AG09319 (cell line): ENCODE data around the gene EFEMP2.

Experiments used
- DNase-seq: peaks from one replicate; pipeline ENCODE4 v3.0.0-alpha.2; 2010; ENCODE audit warnings: low read depth; ENCODE audit errors: extremely low read depth
- TF ChIP-seq, protein P1 (sequence below): IDR thresholded peaks from 2 replicates; pipeline ENCODE4 v1.5.1; 2011; ENCODE audit warnings: low read depth, mild to moderate bottlenecking, inconsistent platforms, low read length, moderate library complexity

The EFEMP2 gene

DNA sequence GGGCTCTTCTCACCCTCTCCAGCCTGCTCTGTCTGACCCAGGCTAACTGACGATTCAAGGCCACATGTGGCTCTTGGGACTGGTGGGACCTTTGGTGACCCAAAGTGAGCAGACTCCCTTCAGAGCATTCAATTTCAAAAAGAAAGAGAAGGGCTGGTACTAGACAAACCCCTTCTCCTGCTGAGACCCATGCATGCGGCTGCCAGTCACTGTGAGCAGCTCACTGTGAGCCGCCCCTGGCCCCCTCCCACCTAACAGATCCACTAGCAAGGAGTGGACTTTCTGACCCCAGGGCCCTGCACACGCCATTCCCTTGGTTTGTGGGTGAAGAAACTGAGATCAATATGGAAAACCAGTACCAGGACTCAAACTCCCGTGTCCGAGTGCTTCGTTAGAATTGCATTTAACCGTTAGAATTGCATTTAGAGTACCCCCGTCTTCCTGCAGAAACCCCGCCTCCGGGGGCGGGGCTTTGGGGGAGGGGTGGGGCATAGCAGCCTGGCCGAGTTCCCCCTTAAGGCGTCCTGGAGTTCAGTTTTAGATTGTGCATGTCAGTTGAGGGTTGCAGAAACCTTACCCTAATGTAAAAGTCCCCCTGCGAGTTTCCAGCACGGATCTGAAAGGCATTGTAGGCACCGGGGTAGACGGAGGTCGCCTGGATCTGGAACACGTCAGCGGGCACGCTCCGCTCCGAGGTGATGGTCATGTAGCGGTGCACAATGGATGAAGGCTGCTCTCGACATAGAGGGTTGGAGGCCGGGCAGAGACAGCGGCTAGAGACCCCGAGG lies 5.1 kb downstream of the EFEMP2 start:
- TF ChIP-seq, protein P1, sequence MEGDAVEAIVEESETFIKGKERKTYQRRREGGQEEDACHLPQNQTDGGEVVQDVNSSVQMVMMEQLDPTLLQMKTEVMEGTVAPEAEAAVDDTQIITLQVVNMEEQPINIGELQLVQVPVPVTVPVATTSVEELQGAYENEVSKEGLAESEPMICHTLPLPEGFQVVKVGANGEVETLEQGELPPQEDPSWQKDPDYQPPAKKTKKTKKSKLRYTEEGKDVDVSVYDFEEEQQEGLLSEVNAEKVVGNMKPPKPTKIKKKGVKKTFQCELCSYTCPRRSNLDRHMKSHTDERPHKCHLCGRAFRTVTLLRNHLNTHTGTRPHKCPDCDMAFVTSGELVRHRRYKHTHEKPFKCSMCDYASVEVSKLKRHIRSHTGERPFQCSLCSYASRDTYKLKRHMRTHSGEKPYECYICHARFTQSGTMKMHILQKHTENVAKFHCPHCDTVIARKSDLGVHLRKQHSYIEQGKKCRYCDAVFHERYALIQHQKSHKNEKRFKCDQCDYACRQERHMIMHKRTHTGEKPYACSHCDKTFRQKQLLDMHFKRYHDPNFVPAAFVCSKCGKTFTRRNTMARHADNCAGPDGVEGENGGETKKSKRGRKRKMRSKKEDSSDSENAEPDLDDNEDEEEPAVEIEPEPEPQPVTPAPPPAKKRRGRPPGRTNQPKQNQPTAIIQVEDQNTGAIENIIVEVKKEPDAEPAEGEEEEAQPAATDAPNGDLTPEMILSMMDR: no peak
- DNase-seq: no peak

DNA sequence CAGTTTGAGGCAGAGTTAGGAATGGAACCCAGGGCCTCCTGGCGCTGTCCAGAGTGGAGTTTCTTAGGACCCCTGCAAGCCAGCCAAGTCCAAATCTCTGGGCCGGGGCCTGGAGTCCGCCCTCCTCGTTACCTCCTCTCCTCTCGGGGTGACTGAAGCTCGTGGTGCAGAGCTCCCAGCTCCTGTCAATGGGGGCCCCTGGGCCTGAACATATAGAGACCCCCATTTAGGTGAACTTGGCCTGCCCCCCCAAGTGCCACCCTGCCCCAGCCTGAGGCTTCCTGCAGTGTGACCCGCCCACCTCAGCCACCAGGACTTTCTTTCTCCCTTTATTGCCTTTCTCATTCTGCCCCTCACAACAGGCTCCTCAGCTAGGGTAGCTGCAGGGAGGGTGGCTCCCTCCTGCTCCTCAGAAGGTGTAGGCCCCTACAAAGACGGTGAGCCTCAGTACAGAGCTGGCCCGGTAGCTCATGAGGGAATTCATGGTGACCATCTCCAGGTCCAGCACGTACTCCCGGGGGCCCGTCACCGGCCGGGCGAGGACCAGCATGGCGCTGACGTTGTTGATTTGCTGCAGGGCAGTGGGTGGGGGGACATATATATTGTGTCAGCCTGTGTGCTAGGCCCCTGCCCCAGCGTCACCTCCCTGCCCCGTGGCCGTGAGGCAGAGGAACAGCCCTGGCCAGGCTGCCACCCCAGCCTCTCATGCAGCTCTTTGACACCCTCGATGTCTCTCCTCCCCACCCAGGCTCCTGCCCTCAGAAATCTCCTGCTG lies 5.9 kb downstream of the EFEMP2 start:
- TF ChIP-seq, protein P1: no peak
- DNase-seq: no peak

DNA sequence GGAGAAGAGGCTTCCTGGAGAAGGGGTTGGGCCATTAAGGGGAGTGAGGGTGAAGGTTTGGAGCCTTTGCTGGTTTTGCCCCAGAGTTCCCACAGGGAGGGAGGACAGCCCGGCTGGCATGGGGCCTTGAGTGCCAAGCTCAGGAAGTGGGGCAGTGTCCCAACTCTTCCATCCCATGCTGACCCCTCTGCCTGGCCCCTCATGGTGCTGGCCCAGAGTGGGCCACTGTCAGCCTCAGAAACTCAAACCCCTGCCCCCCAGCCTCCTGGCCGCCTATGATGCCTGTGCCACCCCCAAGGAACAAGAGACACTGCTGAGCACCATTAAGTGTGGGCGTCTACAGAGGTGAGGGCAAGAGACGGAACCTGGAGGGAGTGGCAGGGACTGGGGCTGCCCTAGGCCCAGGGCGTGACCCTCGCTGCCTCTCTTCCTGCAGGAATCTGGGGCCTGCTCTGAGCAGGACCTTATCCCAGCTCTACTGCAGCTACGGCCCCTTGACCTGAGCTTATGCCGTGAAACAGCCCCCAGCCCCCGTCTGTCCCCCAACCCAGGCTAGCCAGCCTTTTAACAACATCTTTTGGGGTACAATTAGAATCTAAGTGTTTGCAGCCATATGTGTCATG lies 6.9 kb downstream of the EFEMP2 start:
- no peak for DNase-seq
- TF ChIP-seq, protein P1: no peak

DNA sequence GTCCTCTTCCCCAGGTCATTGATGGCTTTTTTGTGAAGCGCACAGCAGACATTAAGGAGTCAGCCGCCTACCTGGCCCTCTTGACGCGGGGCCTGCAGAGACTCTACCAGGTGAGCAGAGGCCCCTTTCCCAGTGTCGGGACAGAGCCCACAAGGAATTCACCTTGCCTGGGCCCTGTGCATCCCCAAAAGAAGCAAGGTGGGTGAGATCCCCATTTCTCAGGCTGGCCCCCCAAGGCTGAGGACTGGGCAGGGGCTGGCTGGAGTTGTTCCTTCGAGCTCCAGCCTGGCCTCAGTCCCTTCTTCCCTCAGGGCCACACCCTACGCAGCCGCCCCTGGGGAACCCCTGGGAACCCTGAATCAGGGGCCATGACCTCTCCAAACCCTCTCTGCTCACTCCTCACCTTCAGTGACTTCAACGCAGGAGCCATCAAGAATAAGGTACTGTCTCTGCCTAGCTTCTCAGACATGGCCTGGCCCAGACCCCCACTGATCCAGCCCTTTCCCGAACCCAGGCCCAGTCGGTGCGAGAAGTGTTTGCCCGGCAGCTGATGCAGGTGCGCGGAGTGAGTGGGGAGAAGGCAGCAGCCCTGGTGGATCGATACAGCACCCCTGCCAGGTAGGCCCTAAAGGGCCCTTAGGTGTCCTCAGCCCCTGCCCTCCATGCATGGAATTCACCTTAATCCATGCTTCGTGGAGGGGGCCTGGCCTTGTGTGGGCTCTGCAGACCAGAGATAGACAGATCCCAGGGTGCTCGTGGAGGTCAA lies 7.7 kb downstream of the EFEMP2 start:
- TF ChIP-seq, protein P1: no peak
- no peak for DNase-seq

DNA sequence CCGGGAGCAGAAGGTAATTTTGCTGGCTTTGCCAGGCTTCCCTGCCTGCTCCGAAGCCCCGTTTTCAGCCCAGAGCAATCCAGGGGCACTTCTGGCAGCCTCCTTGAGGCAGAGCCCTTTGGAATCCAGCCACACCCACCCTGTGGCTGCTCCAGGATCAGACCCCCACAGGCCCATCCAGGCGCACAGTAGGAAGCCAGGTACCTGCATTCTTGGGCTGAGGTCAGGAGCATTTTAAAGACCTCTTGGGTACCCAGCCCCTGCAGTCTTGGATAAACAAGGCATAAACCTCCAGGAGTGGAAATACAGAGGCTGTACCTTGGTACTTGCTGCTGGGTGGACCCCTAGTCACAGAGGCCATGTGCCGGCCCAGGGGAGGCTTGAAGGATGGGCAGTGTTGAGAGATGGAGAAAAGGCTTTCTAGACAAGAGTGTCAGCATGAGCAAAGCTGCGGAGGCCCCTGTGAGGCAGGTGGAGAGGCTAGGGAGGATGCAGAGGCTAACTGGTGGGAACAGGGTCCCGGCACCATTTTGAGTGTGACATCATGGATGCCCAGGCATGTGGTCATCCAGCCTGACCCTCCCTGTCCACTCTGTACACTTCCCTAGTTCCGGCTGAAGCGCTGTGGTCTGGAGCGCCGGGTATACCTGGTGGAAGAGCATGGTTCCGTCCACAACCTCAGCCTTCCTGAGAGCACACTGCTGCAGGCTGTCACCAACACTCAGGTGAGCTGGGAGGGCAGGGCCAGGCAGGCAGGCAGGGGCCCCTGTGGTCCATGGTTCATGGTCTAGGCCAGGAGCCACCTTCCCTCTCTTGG lies 8.5 kb downstream of the EFEMP2 start:
- TF ChIP-seq, protein P1: no peak
- DNase-seq: no peak

DNA sequence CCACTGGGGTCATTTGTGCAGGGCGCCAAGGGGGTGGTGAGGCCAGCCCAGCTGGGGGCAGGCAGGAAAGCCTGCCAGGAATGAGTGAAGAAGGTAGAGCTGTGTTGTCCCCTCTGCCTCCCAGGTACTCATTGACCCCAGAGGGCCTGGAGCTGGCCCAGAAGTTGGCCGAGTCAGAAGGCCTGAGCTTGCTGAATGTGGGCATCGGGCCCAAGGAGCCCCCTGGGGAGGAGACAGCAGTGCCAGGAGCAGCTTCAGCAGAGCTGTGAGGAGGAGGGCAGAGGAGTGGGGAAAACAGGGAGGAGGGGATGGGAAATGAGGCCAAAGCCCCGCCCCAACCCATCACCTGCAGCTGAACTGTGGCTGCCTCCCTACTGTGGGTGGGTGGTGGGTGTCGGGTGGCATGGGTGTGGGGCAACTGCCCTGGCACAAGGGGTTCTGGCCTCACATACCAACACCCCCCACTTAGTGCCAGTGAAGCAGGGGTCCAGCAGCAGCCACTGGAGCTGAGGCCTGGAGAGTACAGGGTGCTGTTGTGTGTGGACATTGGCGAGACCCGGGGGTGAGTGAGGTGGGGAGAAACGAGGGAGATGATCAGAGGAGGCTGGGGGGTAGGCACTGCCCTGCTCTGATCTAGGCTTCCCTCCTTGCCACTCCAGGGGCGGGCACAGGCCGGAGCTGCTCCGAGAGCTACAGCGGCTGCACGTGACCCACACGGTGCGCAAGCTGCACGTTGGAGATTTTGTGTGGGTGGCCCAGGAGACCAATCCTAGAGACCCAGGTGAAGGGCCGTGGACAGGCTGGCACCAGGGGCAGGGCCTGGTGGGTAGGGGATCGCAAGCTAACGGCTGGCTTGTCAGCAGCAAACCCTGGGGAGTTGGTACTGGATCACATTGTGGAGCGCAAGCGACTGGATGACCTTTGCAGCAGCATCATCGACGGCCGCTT lies 9.4 kb downstream of the EFEMP2 start:
- TF ChIP-seq, protein P1: no peak
- DNase-seq: no peak
